Non-pigmented ciliary epithelial cell (primary cell): Measurements from ENCODE around the gene PRKCE.
"Not testable (repeated sequence)": the region's sequence is repeated elsewhere in the genome, so short reads cannot be mapped to it uniquely, and the experiment has no call there.

Experiments
- DNase-seq: peaks from one replicate; pipeline ENCODE4 v3.0.0-alpha.2; 2010; ENCODE audit warnings: low read depth

The PRKCE gene

DNA sequence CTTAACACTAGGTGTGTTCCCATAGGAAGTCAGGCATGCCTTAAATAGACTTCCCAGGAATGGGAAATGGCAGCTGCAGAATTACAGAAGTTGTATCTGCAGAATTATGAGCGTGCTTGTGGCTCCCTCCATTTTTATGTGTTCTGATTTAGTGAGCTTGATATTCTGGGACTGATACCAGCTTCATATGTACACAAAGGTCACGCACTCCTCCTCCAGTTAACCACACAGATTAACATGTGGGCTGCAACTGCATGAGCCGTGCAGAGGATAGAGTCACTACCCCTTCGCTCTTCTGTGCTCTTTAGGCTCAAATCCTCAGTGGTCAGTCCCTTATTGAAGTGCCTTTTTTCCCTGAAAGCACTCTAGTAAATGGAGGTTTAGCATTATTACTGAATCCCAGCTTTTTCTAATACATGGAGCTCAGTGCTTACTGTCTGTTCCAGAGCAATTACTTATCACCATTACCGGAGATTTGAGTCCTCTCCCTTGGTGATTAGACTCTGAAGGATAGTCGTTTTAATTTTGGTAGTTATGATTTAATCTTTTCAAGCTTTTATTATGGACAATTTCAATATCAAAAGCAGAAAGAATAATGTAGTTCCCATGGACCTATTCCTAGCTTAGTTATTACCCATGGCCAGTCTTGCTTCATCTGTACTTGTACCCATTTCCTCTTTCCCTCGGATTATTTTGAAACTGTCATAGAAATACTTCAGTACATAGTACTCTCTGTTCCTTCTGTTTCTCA is 238.3 kb downstream of the PRKCE start:
- no peak for DNase-seq

GRCh38 chr2:45890371-45890646 is 238.8 kb downstream of the PRKCE start:
- not testable (repeated sequence) for DNase-seq

DNA sequence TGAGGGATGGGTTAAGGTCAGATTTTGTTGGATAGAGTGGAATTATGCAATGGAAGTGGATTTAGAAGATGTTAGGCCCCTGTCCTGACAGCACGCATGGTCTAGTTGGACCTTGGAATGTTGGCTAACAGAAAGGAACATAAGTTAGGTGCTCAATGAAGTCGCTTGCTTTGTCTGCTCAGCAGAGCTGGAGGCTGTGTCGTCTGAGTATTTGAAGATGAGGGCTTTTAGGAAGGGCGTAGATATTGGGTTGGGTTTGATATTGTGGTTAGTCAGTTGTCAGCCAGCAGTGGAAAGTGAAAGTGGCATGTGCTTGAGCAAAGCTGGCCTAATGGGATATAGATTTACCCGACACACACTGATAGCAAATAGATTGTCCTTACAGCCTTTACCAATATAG is 239.3 kb downstream of the PRKCE start:
- DNase-seq: no peak

DNA sequence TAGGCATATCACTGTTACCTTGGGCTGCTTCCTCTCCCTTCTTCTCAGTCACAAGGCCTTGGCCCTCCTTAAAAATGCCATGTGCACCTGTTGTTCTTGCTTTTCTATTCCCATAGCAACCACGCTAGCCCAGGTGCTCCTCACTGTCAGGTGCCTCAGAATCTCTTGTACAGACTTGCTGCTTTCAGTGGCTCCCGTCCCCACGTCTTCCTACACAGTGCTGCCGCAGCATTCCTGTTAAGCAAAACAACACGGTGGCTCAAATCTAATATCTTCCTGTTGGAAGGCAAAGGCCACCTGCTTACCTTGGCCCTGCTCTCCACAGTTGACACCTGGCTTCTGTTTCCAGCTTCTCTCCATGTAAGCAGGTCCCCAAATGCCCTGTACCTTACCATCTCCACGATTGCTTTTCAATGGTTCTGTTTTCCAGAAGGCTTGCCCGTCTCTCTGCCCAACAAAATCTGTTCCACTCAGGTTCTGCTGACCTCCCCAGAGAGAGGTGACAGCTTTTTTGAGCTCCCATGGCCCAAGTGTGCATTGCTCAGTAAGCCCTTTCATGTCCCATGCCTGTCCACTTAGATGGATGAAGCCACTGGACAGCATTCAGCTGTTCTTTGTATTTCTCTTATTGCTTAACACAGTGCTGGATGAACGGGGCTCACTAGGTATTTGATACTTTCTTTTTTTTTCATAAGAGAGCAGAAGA is 240.4 kb downstream of the PRKCE start:
- no peak for DNase-seq

GRCh38 chr2:45892425-45892745 is 240.9 kb downstream of the PRKCE start:
- no peak for DNase-seq

- DNase-seq: no peak
Measured at GRCh38 chr2:45892757-45893156, 241.3 kb downstream of the PRKCE start.

DNA sequence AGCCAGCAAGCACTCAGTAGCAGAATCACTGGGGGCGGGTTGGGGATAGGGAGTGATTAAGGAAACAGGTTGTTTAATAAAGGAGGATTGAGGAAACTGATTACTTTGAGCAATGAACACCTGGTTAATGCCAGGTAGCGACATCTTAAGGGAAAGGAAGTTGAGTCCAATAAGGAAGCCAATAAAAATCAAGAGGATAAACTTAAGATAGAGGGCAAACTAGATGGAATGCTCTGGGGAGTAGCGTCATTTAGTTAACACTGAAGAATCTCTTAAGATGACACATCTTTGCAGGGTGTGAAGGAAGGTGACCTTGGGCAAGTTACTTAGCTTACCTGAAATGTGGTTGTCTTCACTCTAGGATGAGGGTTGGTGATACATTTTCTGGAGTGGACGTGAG is 242.7 kb downstream of the PRKCE start:
- no peak for DNase-seq

DNA sequence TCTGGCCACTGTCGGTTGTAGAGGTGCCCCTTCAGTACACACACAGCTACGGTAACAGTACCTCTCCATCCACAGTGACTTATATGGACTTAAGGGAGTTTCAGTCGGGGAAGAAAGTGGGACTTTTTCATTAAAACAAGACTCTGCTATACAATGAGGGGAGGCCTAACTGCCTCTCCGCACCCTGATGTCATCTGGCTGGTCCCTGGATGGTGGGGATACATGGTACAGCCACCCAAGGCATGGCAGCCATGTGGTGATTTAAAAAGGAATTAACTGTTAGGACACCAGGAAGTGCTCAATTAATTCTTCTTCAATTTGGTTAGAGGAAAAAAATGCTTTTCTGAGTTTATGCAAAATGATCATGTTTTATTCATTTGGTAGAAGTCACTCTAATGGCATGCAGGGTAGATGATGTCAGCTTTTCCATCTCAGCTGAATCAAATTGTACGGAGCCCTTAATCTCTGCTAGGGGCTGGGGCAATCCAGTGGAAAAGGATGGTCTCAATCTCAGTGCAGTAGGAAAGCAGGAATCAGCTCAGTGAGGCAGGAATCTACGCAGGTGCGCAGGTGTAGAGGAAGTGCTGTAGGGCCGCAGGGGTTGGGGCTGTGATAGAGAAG is 243.9 kb downstream of the PRKCE start:
- peak; percentile 17 for DNase-seq

- no peak for DNase-seq
Measured at GRCh38 chr2:45896311-45896710, 244.8 kb downstream of the PRKCE start.

DNA sequence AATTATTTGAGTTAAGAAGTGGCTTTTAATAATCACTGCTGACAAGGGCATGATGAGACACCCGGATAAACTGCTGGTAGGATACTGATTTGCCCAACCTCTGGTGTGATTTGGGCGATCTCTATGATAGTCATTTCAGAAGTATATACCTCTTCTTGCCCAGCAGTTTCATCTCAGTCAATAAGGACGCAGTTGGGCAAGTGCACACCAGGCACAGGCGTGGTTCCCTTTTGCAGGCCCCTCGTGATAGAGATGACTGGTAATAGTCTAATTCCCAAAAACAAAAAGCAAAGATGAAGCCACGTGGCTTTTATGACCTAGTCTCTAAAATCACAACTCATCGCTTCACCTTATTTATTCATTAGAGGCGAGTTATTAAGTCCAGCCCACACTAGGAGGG is 246.4 kb downstream of the PRKCE start:
- no peak for DNase-seq

- no peak for DNase-seq
Measured at GRCh38 chr2:45898819-45899218, 247.3 kb downstream of the PRKCE start.

DNA sequence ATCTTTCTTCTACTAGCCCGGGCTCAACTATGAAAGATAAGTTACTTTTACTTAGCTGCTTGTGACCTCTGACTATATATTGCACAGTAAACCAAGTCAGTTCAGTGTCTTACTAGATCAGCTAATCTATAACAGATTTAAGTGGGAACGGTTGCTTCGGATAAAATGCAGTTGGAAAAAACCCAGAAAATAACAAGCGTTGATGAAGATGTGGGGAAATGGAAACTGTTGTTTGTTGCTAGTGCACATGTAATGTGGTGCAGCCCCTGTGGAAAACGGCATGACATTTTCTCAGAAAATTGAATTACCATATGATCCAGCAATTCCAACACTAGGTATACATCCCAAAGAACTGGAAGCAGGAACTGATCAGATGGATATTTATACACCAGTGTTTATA is 248.5 kb downstream of the PRKCE start:
- no peak for DNase-seq

GRCh38 chr2:45901468-45902032 is 250.1 kb downstream of the PRKCE start:
- DNase-seq: no peak

DNA sequence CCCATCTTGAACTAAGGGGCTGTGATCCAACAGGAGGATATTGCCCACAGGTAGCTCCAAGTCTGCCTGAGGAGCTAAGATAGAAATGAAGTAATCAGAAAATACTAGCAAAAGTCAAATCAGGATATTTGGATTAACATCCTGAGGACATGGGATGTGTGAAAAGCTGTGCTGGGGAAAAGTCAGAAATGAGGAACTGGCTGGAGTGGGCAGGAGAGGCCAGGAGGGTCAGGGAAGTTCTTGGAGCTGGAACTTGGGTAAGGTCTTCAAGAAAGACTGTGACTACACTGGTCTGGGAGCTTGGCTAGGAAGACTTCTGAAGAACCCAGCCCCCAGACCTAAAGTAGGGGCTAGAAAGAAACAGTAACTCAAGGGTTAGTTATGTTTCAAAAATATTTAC is 250.9 kb downstream of the PRKCE start:
- no peak for DNase-seq

DNA sequence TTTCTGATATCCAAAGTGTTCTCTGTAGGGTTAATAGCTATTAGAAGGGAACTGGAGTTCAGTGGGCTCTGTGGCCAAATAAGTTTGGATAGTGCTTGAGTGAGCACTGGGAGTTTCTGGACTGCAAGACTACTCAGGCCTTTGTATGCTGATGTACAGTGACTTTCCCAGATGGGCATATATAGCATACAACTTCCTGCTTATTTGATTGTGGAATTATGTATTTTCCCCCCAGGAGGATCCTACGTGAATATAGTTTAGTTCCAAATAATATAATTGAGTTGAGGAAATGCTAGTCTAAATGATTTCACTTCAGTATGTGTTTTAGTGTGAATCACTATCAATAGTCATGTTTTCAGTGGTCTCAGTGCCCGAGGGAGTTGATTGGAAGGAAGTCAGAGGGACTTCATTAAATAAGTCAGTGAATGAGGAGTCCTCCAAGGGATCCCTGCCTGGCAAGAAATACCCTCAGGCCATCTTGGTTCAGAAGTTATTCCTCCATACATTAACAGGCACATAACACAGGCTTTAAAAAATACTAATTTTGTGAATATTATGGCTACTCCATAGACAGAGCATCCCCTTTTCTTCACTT is 251.4 kb downstream of the PRKCE start:
- DNase-seq: no peak

DNA sequence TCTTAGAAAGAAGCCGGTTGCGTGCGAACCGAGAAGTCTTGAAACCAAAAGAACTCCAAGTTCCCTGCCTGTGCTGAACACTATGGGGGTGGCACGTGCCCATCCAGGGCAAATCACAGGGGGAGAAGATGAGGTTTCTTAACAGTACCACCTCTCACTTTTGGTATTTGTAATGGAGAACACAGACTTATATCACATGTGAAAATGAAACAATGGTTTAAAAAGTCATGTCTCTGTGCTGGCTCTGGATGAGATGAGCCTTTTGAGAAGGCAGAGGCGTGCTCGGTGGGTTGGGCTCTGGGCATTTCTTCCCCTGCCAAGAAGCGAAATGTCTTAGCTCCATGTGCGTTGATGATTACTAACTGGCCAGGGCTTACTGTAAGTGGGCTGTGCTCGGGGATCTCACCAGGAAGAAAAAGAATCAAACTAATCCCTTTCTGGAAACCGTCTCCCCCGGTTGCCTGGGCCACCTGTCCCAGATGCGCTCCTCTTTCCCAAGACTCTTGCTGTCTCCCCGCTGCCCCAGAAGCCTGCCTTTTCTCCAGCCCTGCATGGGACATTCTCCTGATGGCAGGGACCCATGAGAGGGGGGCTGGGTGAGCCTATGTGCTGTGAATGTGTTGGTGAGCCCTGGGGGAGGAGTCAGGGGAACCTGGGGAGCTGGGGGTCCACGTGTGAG is 252.9 kb downstream of the PRKCE start:
- no peak for DNase-seq

- no peak for DNase-seq
Measured at GRCh38 chr2:45904946-45905631, 253.6 kb downstream of the PRKCE start.

GRCh38 chr2:45905632-45905958 is 254.1 kb downstream of the PRKCE start:
- no peak for DNase-seq

- DNase-seq: no peak
Measured at GRCh38 chr2:45907592-45907991, 256.1 kb downstream of the PRKCE start.

DNA sequence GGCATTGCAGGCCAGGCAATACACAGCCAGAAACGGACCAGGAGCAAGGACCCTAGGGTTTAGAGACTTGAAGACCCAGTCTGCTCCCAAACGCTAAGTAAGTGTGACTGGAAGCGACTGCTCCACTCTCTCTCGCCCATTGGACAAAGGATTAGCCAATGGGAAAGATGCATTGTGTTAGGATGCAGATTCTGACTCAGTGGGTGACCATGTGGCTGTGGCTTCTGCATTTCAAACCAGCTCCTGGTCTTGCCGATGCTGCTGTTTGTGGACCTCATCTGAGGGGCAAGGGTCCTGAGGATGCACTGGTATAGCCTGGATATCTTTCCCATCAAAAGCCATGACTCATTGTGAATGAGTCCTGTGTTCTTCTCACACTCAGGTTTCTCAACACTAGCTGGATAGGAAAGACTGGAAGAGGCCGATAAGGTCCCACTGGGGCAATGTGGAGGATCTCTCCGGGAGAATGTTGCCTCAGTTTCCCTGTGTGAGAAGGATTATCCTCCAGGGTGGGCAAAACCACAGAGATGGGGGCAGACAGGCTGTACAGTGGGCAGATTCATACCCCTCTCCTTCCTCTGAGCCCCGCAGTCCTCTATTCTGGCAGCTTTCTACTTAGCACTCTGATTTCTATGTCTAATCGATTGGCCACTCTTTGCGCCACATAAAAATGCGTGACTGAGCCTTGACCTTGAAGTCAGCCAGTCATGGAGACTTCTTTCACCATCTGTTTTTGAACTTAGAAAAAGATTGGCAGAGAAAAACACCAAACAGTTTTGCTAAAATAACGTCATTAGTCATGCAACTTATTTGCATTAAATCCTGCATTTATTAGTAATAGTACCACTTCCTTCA is 257.1 kb downstream of the PRKCE start:
- no peak for DNase-seq

DNA sequence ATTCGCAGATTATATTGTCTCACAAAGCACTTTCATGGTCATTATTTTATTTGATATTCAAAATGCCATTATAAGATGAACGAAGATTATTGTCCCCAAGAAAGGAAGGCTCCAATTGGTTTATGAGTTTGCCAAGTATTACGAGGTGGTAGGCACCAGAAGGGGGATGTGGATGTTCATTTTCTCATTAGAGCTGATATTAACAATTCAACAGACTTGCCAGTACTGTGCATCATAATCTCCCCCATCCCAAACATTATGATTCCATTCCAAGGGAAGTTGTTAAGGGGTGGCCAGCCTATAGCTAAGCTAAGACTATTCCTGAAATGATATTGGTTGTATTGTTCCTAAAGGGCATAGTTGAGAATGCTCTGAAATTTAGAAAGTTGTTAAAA is 257.7 kb downstream of the PRKCE start:
- no peak for DNase-seq
